GM19025 (cell line): Measurements from ENCODE around the gene KNG1.
"Not testable (repeated sequence)": the region's sequence is repeated elsewhere in the genome, so short reads cannot be mapped to it uniquely, and the experiment has no call there.

Source experiments
- ATAC-seq: cut with Tn5 transposase; IDR thresholded peaks from one replicate; pipeline ENCODE4 v1.9.1; 2021; ENCODE audit warnings: mild to moderate bottlenecking, low read depth, moderate library complexity; ENCODE audit not compliant: unreplicated experiment

Gene KNG1

GRCh38 chr3:186708983-186709679 is 8.0 kb upstream of the KNG1 start:
- no peak for ATAC-seq

DNA sequence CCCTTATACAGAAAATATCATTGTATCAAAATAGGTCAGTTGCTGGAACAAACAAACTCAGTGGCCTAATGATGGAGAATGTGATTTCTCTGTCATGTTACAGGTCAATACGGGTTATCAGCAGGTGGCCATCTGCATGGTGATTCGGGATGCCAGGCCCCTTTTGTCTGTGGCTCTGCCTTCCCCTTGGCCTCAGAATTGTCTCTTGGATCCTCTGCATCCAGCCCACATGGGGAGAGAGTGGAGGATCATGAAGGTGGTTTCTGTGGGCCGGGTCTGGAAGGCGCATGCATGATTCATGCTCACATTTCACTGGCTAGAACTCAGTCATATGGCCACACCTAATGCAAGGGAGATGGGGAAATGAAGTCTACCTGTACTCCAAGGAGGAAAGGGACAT is 6.5 kb upstream of the KNG1 start:
- not testable (repeated sequence) for ATAC-seq

DNA sequence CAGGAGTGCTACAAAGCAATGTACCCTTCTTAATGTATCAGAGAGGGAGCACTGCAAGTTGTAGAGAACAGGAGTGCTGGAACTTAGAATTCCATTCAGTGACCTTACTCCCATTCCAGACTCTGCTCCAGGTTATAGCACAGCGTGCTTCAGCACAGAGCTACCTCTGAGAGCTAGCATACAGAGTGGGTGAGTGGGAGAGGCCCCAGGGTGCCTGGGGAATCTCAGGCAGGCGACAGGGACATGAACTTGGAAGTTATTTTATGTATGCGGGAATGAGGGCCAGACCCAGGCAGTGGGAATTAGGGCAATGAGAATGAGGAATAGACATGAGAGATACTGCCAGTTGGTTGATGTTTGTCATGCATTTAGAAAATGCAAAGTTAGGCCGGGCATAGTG is 3.7 kb upstream of the KNG1 start:
- no peak for ATAC-seq

DNA sequence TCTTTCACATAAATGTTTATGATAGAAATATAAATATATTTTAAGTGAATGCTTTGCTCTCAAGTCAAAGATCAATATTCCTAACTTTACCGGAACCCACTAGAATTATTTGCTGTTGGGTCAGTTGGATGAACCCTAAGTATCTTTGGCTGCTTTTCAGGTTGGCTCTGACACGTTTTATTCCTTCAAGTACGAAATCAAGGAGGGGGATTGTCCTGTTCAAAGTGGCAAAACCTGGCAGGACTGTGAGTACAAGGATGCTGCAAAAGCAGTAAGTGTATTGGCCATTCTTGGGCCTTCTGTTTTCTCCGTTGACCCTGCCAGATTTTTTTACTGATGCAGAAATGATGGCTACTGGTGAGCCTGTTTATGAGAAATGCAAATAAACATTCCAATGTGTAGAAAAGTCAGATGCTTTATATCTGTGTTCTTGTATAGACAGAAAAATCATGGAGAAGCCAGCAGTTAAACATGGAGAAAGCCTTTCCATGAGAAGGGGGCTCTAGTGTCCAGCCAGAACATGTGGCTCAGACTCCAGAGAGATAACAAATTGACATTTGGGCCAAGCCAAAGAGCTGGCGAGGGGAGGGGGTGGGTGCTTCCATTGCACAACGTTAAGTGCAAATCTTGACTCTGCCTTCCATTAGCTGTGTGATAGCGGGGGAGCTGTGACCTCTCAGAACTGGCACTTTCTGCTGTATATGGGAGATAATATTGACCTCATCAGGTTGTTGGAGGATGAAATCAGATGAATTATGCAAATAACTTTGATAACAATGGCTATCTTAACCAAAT is 3.0 kb downstream of the KNG1 start:
- no peak for ATAC-seq

DNA sequence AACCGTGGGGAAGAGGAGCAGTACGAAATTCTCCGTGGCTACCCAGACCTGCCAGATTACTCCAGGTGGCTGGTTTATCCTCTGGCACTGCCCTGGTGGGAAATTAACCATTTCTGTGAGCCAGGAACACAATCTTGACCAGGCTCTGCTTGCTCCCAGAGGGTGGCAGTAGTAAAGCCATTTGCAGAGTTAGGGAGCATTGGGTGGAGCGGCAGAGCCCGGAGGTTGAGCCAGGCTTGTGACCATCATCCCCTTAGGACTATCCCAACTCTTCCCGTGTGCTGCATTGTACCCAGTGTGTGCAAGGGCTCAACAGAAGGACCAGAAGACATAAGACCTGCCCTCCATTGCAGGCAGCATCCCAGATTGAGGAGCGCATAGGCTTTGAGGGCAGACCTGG is 5.3 kb downstream of the KNG1 start:
- ATAC-seq = no peak

DNA sequence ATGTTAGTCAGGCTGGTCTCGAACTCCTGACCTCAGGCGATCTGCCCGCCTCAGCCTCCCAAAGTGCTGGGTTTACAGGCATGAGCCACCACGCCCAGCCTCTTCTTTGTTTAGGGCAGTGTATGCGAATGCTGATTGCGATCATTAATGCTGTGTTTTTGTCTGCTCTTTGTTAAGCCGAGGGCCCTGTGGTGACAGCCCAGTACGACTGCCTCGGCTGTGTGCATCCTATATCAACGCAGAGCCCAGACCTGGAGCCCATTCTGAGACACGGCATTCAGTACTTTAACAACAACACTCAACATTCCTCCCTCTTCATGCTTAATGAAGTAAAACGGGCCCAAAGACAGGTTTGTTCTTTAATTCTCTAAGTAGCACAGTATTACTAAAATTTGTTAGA is 7.8 kb downstream of the KNG1 start:
- ATAC-seq = no peak

DNA sequence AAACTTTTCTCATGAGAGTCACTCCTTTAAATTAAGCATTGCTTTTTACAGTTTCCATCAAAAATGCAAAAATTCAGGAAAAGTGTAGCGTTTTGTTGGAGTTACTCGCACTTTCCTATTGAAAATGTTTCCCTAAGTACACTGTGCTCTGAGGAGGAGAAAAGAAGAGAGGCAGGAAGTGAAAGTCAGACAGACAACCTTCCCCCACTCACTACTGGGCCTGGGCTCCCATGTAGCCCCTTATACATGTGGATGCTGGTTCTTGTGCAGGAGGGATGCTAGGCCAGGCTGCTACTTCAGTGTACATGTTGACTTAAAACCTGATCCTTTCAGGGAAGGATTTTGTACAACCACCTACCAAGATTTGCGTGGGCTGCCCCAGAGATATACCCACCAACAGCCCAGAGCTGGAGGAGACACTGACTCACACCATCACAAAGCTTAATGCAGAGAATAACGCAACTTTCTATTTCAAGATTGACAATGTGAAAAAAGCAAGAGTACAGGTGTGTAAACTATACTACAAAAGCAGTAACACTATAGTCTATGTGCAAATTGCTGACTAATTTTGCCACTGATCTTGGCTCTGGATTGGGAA is 15.1 kb downstream of the KNG1 start:
- no peak for ATAC-seq

GRCh38 chr3:186742618-186743380 is 25.6 kb downstream of the KNG1 start:
- ATAC-seq = no peak

- no peak for ATAC-seq
Observed at GRCh38 chr3:186743666-186744065, 26.5 kb downstream of the KNG1 start.

DNA sequence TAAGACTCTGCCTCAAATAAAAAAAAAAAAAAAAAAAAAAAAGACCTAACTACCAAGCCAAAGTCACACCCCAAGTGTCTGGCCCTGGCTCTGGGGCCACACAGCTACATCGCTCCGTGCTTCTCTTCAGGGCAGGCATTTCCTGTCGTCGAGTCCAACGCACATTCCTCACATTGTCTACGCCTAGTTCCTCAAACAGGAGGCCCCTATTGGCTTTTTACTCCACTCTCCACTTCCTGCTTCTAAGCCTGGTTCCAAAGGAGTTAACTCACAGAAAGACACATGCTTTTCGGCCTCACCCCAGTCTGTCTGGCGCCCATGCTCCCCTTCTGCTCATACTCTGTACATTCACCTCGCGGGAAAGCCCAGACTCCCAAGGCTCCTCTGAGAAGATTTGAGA is 28.8 kb downstream of the KNG1 start:
- no peak for ATAC-seq

DNA sequence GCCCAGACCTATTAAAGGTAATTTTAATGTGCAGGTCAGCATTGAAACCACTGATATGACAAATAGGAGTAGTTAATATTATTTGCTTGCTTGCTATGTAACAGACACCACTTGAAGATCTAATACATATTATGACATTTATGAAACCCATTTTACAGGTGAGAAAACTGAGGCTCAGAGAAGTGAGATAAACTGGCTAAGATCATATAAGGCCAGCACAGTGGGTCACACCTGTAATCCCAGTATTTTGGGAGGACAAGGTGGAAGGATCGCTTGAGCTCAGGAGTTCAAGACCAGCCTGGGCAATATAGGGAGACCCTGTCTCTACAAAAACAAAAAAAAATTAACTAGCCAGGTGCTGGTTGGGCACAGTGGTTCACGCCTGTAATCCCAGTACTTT is 33.2 kb downstream of the KNG1 start:
- ATAC-seq = no peak

DNA sequence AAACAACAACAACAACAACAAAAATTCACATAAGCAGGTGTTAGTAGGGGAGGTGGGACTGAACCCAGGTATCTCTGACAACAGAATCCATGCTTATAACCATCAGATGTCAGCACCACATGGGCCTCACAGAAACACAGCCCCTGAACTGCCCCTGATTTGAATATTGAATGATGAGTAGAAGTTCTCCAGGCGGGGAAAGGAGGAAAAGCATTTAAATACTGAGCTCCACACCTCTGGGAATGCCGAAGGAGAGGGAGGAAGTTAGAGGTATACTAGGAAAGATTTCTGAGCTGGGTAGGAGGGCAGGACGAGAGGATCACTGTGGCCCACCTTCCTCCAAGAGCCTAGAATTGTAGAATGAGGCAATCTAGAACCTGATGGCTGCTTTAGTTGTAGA is 34.3 kb downstream of the KNG1 start:
- ATAC-seq = no peak

- no peak for ATAC-seq
Observed at GRCh38 chr3:186754006-186754405, 36.8 kb downstream of the KNG1 start.

GRCh38 chr3:186754871-186755270 is 37.7 kb downstream of the KNG1 start:
- no peak for ATAC-seq

- no peak for ATAC-seq
Observed at GRCh38 chr3:186757214-186757613, 40.1 kb downstream of the KNG1 start.

DNA sequence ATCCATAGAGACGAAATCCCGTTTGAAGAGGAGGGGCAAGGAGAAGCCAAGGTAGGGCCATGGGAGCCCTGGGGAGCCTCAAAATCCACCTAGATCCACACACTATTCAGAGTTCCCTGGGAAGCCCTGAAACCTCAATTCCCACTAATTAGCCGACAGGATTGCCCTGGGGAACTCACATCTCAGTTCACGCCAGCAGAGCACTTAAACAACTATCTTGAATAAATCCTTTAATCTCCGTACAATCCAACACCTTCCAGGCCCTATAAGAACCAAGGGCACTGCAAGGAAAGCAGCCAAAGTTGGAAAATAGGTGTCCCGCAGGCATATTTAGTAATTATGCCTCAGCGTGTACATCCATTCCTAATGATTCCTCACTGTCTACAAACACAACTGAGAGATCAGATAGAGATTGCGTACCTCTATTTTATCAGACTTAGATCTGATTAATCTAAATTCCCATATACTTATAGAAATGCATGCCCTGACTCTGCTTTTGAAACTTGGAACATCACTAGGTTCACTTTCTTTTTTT is 40.6 kb downstream of the KNG1 start:
- ATAC-seq = no peak

GRCh38 chr3:186759231-186759930 is 42.2 kb downstream of the KNG1 start:
- no peak for ATAC-seq

GRCh38 chr3:186760141-186760833 is 43.1 kb downstream of the KNG1 start:
- no peak for ATAC-seq

GRCh38 chr3:186760897-186761447 is 43.8 kb downstream of the KNG1 start:
- no peak for ATAC-seq
